ENCODE data around the gene ATP23. TPM values are rescaled to one million over a fixed set of nuclear protein-coding genes. Genes with fewer than 3 reads are reported as not detected.

The ATP23 gene
- polyA plus RNA-seq, 1 donor (not counting 4 experiments of a cell fraction or from before 2014, with no cell fraction given), result 12.2 TPM

DNA sequence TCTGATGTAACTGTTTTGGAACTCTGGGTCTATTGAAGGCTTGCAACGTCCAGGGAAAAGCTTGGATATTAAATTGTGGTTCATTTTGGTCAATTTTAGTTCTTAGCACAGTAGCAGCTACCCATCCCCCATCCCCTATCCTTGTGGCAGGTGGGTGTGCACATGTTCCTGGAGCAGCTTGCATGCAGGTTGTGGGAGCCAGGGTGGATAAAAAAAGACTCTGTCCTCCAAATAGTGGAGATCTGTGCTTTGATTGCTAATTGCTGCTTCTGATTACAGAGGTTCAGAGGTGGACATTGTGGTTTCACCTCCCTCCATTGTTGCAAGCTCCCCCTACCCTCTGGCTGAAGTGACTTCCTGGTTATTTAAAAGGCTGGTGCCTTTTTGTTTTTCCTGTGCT is 23.1 kb downstream of the ATP23 start:
- H2AFZ ChIP-seq (ENCODE audit: control insufficient read depth, low read length), result no peak overlapping the region
- no peak for FAIRE-seq
- H3K79me2 ChIP-seq (ENCODE audit: control insufficient read depth, insufficient read depth, low read length), result no peaks in the 10 kb centered on the region
- no peaks in the 10 kb centered on the region for H3K27me3 ChIP-seq (ENCODE audit: control insufficient read depth, extremely low read depth, insufficient read depth, low read length)
- H3K36me3 ChIP-seq (ENCODE audit: control insufficient read depth in 2 of 2, extremely low read depth in 1 of 2, insufficient read depth in 2 of 2, low read length in 2 of 2), result no peaks in the 10 kb centered on the region
- H4K20me1 ChIP-seq (ENCODE audit: control insufficient read depth, extremely low read depth, insufficient read depth, low read length), result no peaks in the 10 kb centered on the region
- dilution Hi-C loops (cut with MboI; ENCODE audit: extremely low pct_ligation_motif_present, low sequenced_read_pairs), result no loop called here
- no peak overlapping the region for H3K9ac ChIP-seq (ENCODE audit: control insufficient read depth, extremely low read depth, insufficient read depth, low read length)
- H3K4me1 ChIP-seq (ENCODE audit: control insufficient read depth, extremely low read depth, insufficient read depth, low read length), result no peaks in the 10 kb centered on the region
- no peak overlapping the region for H3K27ac ChIP-seq (ENCODE audit: control insufficient read depth, insufficient read depth, low read length)
- H3K4me3 ChIP-seq (ENCODE audit: control insufficient read depth in 2 of 3, extremely low read depth in 1 of 3, insufficient read depth in 2 of 3, low read depth in 1 of 3, low read length in 3 of 3), result no peak overlapping the region
- TF ChIP-seq EZH2 (IDR thresholded peaks at IDR 0.05; ENCODE audit: low read length), result no peak
- TF ChIP-seq, protein P1, sequence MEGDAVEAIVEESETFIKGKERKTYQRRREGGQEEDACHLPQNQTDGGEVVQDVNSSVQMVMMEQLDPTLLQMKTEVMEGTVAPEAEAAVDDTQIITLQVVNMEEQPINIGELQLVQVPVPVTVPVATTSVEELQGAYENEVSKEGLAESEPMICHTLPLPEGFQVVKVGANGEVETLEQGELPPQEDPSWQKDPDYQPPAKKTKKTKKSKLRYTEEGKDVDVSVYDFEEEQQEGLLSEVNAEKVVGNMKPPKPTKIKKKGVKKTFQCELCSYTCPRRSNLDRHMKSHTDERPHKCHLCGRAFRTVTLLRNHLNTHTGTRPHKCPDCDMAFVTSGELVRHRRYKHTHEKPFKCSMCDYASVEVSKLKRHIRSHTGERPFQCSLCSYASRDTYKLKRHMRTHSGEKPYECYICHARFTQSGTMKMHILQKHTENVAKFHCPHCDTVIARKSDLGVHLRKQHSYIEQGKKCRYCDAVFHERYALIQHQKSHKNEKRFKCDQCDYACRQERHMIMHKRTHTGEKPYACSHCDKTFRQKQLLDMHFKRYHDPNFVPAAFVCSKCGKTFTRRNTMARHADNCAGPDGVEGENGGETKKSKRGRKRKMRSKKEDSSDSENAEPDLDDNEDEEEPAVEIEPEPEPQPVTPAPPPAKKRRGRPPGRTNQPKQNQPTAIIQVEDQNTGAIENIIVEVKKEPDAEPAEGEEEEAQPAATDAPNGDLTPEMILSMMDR (optimal IDR thresholded peaks at IDR 0.05 in 1 of 3, IDR thresholded peaks at IDR 0.05 in 1 of 3, conservative IDR thresholded peaks at IDR 0.05 in 1 of 3; ENCODE audit: extremely low read depth in 1 of 3, insufficient read depth in 2 of 3, low read length in 3 of 3), result no peak
- no peak for DNase-seq (ENCODE audit: low read depth, low spot score)
- no peaks in the 10 kb centered on the region for H3K9me3 ChIP-seq (ENCODE audit: control insufficient read depth, low read depth, low read length)
- no peaks in the 10 kb centered on the region for H3K9me1 ChIP-seq (ENCODE audit: control insufficient read depth, extremely low read depth, insufficient read depth, low read length)
- H3K4me2 ChIP-seq (ENCODE audit: control insufficient read depth, extremely low read depth, insufficient read depth, low read depth, low read length), result no peak overlapping the region

DNA sequence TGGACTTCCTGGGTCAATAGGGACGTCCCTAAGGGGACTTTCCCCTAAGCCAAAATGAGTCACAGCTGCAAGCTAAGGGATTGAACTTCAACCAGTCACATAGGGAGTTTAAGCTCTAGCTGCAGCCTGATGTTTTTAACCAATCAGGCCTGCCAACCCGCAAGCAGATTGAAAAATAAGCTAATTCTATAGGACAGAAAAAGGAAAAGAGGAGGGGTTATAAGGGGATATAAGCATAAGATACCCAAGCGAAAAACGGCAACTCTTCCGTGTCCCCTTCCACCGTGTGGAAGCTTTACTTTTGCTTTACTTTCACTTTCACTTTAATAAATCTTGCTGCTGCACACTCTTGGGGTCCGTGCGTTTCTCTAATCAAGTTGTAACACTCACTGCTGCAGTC is 24.4 kb downstream of the ATP23 start:
- Histone ChIP-seq H4K20me1 (ENCODE audit: control insufficient read depth, extremely low read depth, insufficient read depth, low read length) (no peaks in the 10 kb centered on the region), H3K27ac (ENCODE audit: control insufficient read depth, insufficient read depth, low read length) (no peak overlapping the region), H2AFZ (ENCODE audit: control insufficient read depth, low read length) (no peak overlapping the region), H3K9ac (ENCODE audit: control insufficient read depth, extremely low read depth, insufficient read depth, low read length) (no peak overlapping the region), H3K4me2 (ENCODE audit: control insufficient read depth, extremely low read depth, insufficient read depth, low read depth, low read length) (no peak overlapping the region), H3K79me2 (ENCODE audit: control insufficient read depth, insufficient read depth, low read length) (no peaks in the 10 kb centered on the region), H3K36me3 (ENCODE audit: control insufficient read depth in 2 of 2, extremely low read depth in 1 of 2, insufficient read depth in 2 of 2, low read length in 2 of 2) (no peaks in the 10 kb centered on the region), H3K4me3 (ENCODE audit: control insufficient read depth in 2 of 3, extremely low read depth in 1 of 3, insufficient read depth in 2 of 3, low read depth in 1 of 3, low read length in 3 of 3) (no peak overlapping the region), H3K27me3 (ENCODE audit: control insufficient read depth, extremely low read depth, insufficient read depth, low read length) (no peaks in the 10 kb centered on the region), H3K4me1 (ENCODE audit: control insufficient read depth, extremely low read depth, insufficient read depth, low read length) (no peaks in the 10 kb centered on the region), H3K9me1 (ENCODE audit: control insufficient read depth, extremely low read depth, insufficient read depth, low read length) (no peaks in the 10 kb centered on the region), H3K9me3 (ENCODE audit: control insufficient read depth, low read depth, low read length) (no peaks in the 10 kb centered on the region)
- no peak for FAIRE-seq
- DNase-seq (ENCODE audit: low read depth, low spot score), result no peak
- TF ChIP-seq EZH2 (IDR thresholded peaks at IDR 0.05; ENCODE audit: low read length), result no peak
- TF ChIP-seq, protein P1 (optimal IDR thresholded peaks at IDR 0.05 in 1 of 3, IDR thresholded peaks at IDR 0.05 in 1 of 3, conservative IDR thresholded peaks at IDR 0.05 in 1 of 3; ENCODE audit: extremely low read depth in 1 of 3, insufficient read depth in 2 of 3, low read length in 3 of 3), result no peak
- dilution Hi-C loops (cut with MboI; ENCODE audit: extremely low pct_ligation_motif_present, low sequenced_read_pairs), result no loop called here

Measured in keratinocyte (primary cell).